Smooth muscle cell (in vitro differentiated cells): ENCODE results near the gene NDST3. TPM values are rescaled to one million over a fixed set of nuclear protein-coding genes. Genes with fewer than 3 reads are reported as not detected.
A peak's percentile ranks its signal among the peaks of the same experiment; 100 is the strongest.
"Not testable (repeated sequence)": the region's sequence is repeated elsewhere in the genome, so short reads cannot be mapped to it uniquely, and the experiment has no call there.

Experiments used
- DNase-seq: peaks from one replicate; lab custom pipeline; 2025; ENCODE audit not compliant: unreplicated experiment; lab: John Stamatoyannopoulos, UW
- H2AFZ ChIP-seq: fragments of 200-600 bp; sonication (generic); 2 replicates; pipeline ENCODE4 v1.6.0; 2016; ENCODE audit warnings: antibody characterized with exemption, low read depth, mild to moderate bottlenecking
- H3F3A ChIP-seq: fragments of 200-600 bp; sonication (generic); 2 replicates; pipeline ENCODE4 v1.6.0; 2017; ENCODE audit warnings: antibody characterized with exemption, low read depth
- H3K27ac ChIP-seq: fragments of 200-600 bp; sonication (generic); 2 replicates; pipeline ENCODE4 v1.5.1; 2016; ENCODE audit warnings: low read depth, mild to moderate bottlenecking
- H3K27me3 ChIP-seq: fragments of 200-600 bp; sonication (generic); 2 replicates; pipeline ENCODE4 v1.6.1; 2016; ENCODE audit warnings: low read depth, mild to moderate bottlenecking
- H3K36me3 ChIP-seq: fragments of 200-600 bp; sonication (generic); 2 replicates; pipeline ENCODE4 v1.5.1; 2016; ENCODE audit warnings: low read depth
- H3K4me1 ChIP-seq: fragments of 200-600 bp; sonication (generic); 2 replicates; pipeline ENCODE4 v1.5.1; 2016; ENCODE audit warnings: low read depth
- H3K4me2 ChIP-seq: fragments of 200-600 bp; sonication (generic); 2 replicates; pipeline ENCODE4 v1.6.0; 2016; ENCODE audit warnings: mild to moderate bottlenecking
- H3K4me3 ChIP-seq: fragments of 200-600 bp; sonication (generic); 2 replicates; pipeline ENCODE4 v1.5.1; 2016; ENCODE audit warnings: mild to moderate bottlenecking
- H3K79me2 ChIP-seq: fragments of 200-600 bp; sonication (generic); 2 replicates; pipeline ENCODE4 v1.6.0; 2016; ENCODE audit warnings: low read depth, mild to moderate bottlenecking
- H3K9ac ChIP-seq: fragments of 200-600 bp; sonication (generic); 2 replicates; pipeline ENCODE4 v1.6.0; 2016; ENCODE audit warnings: low read depth
- H3K9me3 ChIP-seq: fragments of 200-600 bp; sonication (generic); replicated peaks from 2 replicates; pipeline ENCODE4 v1.5.1; 2016; ENCODE audit warnings: low read depth
- H4K20me1 ChIP-seq: fragments of 200-600 bp; sonication (generic); 2 replicates; pipeline ENCODE4 v1.6.0; 2016; ENCODE audit warnings: low read depth
- CTCF ChIP-seq: fragments of 200-600 bp; sonication (generic); IDR thresholded peaks from 2 replicates; pipeline ENCODE4 v1.5.1; 2017; ENCODE audit warnings: borderline replicate concordance, mild to moderate bottlenecking, antibody characterized with exemption; ENCODE audit not compliant: insufficient read depth, poor library complexity, severe bottlenecking
- WGBS: methylation state at CpG from one replicate; pipeline ENCODE4 v1.1.7; 2016; ENCODE audit warnings: low lambda C conversion rate; 5-methylcytosine and 5-hydroxymethylcytosine counted together
- polyA plus RNA-seq: library from polyadenylated mRNA; unstranded; fragments of >200 nt; fragmentation: Nextera tagmentation; extraction: Ambion mirVana; gene quantifications from 2 replicates; pipeline ENCODE4 v1.2.1, GENCODE V29; 2016
- total RNA-seq: library from RNA; depleted of rRNA; stranded (reverse); fragments of >200 nt; gene quantifications from 2 replicates; pipeline ENCODE4 v1.2.3, GENCODE V29; 2014

The NDST3 gene
- total and polyA plus RNA-seq, 2 experiments from 2014 or later: 0.13 TPM; not detected in 1

- DNase-seq: no peak
- TF ChIP-seq CTCF: no peak
- Histone ChIP-seq H3K27ac (no peak overlapping the region), H3K9me3 (no peaks in the 10 kb centered on the region), H4K20me1 (no peaks in the 10 kb centered on the region), H3K4me3 (peak overlapping the region; percentile 25), H2AFZ (peak overlapping the region; percentile 15), H3K79me2 (no peaks in the 10 kb centered on the region), H3F3A (no peaks in the 10 kb centered on the region), H3K36me3 (no peaks in the 10 kb centered on the region), H3K4me1 (no peaks in the 10 kb centered on the region), H3K9ac (no peak overlapping the region), H3K27me3 (no peaks in the 10 kb centered on the region), H3K4me2 (peak overlapping the region; percentile 20)
- 85% methylated on average over 64 of the region's 64 CpGs for WGBS
Observed at GRCh38 chr4:118265312-118266144, 231.2 kb downstream of the NDST3 start.

DNA sequence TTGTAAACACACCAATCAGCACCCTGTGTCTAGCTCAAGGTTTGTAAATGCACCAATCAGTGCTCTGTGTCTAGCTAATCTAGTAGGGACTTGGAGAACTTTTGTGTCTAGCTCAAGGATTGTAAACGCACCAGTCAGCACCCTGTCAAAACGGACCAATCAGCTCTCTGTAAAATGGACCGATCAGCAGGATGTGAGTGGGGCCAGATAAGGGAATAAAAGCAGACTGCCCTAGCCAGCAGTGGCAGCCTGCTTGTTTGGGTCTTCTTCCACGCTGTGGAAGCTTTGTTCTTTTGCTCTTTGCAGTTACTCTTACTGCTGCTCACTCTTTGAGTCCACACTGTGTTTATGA is 231.8 kb downstream of the NDST3 start:
- not testable (repeated sequence) for H3K27me3 ChIP-seq, H3K27ac ChIP-seq, DNase-seq, H3K4me1 ChIP-seq, H3K4me3 ChIP-seq, H3K79me2 ChIP-seq, H3K4me2 ChIP-seq, H3K9me3 ChIP-seq, H3K36me3 ChIP-seq, H4K20me1 ChIP-seq, H3K9ac ChIP-seq, H3F3A ChIP-seq, H2AFZ ChIP-seq
- 90% methylated on average over 4 of the region's 4 CpGs for WGBS

DNA sequence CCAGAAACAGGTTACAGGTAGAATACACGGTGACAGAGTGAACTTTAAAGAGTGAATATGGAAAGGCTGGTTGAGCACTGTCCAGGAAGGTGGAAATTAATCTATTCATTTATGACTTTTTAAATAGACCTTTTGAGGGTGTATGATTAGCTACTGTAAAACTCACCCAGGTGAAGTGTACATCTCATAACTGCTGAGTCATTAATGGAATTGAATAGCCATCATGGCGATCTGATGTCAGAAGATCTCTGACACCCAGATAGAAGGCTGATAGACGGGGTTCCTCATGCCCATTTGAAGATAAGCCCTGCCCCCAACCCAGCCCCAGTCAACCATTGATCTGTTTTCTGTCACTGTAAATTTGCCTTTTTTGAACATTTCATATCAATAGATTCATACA is 234.5 kb downstream of the NDST3 start:
- Histone ChIP-seq H3K79me2 (no peaks in the 10 kb centered on the region), H2AFZ (no peak overlapping the region), H3K27me3 (no peaks in the 10 kb centered on the region), H3K4me2 (no peak overlapping the region), H3K36me3 (no peaks in the 10 kb centered on the region), H3K4me3 (no peak overlapping the region), H3F3A (no peaks in the 10 kb centered on the region), H3K9ac (no peak overlapping the region), H4K20me1 (no peaks in the 10 kb centered on the region), H3K27ac (no peak overlapping the region), H3K4me1 (no peaks in the 10 kb centered on the region), H3K9me3 (no peaks in the 10 kb centered on the region)
- TF ChIP-seq CTCF: no peak
- DNase-seq: no peak
- 87% methylated on average over 3 of the region's 3 CpGs for WGBS

DNA sequence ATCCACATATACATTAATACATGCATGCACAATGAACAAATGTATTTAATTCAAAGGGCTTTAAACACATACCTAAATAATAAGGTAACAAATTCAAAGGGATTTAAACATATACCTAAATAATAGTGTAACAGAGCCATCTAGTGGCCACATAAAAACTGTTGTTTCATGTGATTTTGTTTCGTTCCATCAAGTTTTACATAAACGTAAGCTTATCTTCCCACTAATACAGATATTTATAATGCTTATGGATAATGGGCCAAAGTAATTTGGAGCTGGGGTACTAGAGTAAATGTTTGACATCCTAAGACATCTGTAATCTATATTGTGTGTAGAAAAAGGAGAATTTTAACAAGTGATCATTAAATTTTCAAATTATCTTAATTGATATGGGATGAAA is 236.2 kb downstream of the NDST3 start:
- DNase-seq: no peak
- no peak overlapping the region for H3K27ac ChIP-seq
- H3K4me1 ChIP-seq: no peaks in the 10 kb centered on the region

More for the DNA sequence above, 236.2 kb downstream of the NDST3 start:
- peak; percentile 70 for TF ChIP-seq CTCF
- Histone ChIP-seq H3K9me3 (no peaks in the 10 kb centered on the region), H3F3A (no peaks in the 10 kb centered on the region), H3K27me3 (no peaks in the 10 kb centered on the region), H3K4me2 (no peak overlapping the region), H3K36me3 (no peaks in the 10 kb centered on the region), H4K20me1 (no peaks in the 10 kb centered on the region), H2AFZ (no peak overlapping the region), H3K9ac (no peak overlapping the region), H3K4me3 (no peak overlapping the region), H3K79me2 (no peaks in the 10 kb centered on the region)
- WGBS: 24% methylated on average over 2 of the region's 2 CpGs
